ENCODE results near the gene NUCKS1.

GRCh38 chr1:205797168-205797567 is 47.2 kb upstream of the NUCKS1 start:
- TF ChIP-seq ZNF274 (IDR thresholded peaks at IDR 0.05; ENCODE audit: low read depth, low read length) (no peak), EGR1 (IDR thresholded peaks at IDR 0.05; ENCODE audit: low read depth) (no peak), ELF1 (IDR thresholded peaks at IDR 0.05; ENCODE audit: borderline replicate concordance, low read depth) (no peak), EZH2 (IDR thresholded peaks at IDR 0.05) (no peak), POLR2A (IDR thresholded peaks at IDR 0.05; ENCODE audit: borderline replicate concordance, extremely low read depth, insufficient read depth, insufficient read length) (no peak), CTCF (IDR thresholded peaks at IDR 0.05 in 2 of 3, conservative IDR thresholded peaks at IDR 0.05 in 1 of 3; ENCODE audit: borderline replicate concordance in 1 of 3, insufficient read depth in 1 of 3, low read depth in 2 of 3, low read length in 2 of 3) (no peak), REST (IDR thresholded peaks at IDR 0.05; ENCODE audit: low read depth) (no peak), CEBPB (IDR thresholded peaks at IDR 0.05; ENCODE audit: low read depth) (no peak), POLR2AphosphoS5 (IDR thresholded peaks at IDR 0.05; ENCODE audit: low read depth, low read length) (no peak), SRF (IDR thresholded peaks at IDR 0.05; ENCODE audit: low read depth) (no peak), TCF7L2 (IDR thresholded peaks at IDR 0.05; ENCODE audit: borderline replicate concordance, extremely low read depth, insufficient read depth, insufficient read length) (no peak), ZFX (IDR thresholded peaks at IDR 0.05) (no peak)
- TF ChIP-seq, protein P1, sequence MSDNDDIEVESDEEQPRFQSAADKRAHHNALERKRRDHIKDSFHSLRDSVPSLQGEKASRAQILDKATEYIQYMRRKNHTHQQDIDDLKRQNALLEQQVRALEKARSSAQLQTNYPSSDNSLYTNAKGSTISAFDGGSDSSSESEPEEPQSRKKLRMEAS (IDR thresholded peaks at IDR 0.05): no peak
